Sciatic nerve (tissue), 2 donors: Measurements from ENCODE around the gene MIOS. TPM values are rescaled to one million over a fixed set of nuclear protein-coding genes. Genes with fewer than 3 reads are reported as not detected.
"Not testable (repeated sequence)": the region's sequence is repeated elsewhere in the genome, so short reads cannot be mapped to it uniquely, and the experiment has no call there.

Experiments
- ATAC-seq: fragments of 200-7000 bp; cut with Tn5 transposase; one replicate; pipeline ENCODE4 v1.9.1; 2020; ENCODE audit warnings: mild to moderate bottlenecking, moderate library complexity
- DNase-seq: peaks from one replicate; pipeline ENCODE4 v3.0.0-alpha.2; 2020; ENCODE audit warnings: low spot score
- intact Hi-C: fragments of 100-400 bp; cut with DNase I; formaldehyde crosslinking; loops from one replicate; pipeline ENCODE4 v1.14.2; 2022
- total RNA-seq: library from RNA; stranded (reverse); fragmentation: NEBNext Ultra II Directional; extraction: Animal tissue kit (Norgen Biotek cat#: 25700); gene quantifications from one replicate; pipeline ENCODE4 v1.2.1, GENCODE V29; 2021
- donor health status: DM: no; HTN: no; CAD: no.
- donor health status: DM: no; HTN: no; CAD: no.

Gene MIOS
- total RNA-seq, 1 donor from 2014 or later = 33.6 TPM

DNA sequence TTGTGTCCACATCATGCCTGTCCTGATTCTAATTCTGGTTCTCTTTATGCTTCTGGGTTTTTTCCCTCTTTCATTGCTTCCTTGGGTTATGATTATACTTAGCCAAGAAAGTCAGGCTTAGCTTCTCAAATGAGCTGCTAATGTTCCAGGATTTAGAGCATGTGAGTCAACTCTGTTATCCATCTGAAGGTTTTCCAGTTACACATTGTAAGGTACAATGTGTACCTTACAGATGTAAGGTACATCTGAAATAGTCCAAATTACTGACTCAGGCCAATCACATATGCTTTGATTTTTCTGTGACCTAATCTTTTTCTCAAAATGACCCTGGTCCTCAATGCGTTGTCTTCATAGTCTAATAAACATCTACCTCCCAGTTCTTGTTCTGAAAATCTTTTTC lies 13.3 kb upstream of the MIOS start:
- intact Hi-C loops = no loop called here
- ATAC-seq (no peak), DNase-seq (no peak)

- intact Hi-C loops = no loop called here
- ATAC-seq (no peak), DNase-seq (no peak)
Measured at GRCh38 chr7:7554021-7554432, 12.7 kb upstream of the MIOS start.

GRCh38 chr7:7554649-7555575 lies 11.8 kb upstream of the MIOS start:
- DNase-seq (no peak), ATAC-seq (no peak)
- intact Hi-C loops = no loop called here

GRCh38 chr7:7556852-7557251 lies 9.8 kb upstream of the MIOS start:
- intact Hi-C loops = no loop called here
- no peak for DNase-seq
- no peak for ATAC-seq

- intact Hi-C loops = no loop called here
- DNase-seq = no peak
- ATAC-seq = no peak
Measured at GRCh38 chr7:7557252-7557651, 9.4 kb upstream of the MIOS start.

- intact Hi-C loops, DNase-seq, ATAC-seq: not testable (repeated sequence)
Measured at GRCh38 chr7:7561591-7561990, 5.1 kb upstream of the MIOS start.

DNA sequence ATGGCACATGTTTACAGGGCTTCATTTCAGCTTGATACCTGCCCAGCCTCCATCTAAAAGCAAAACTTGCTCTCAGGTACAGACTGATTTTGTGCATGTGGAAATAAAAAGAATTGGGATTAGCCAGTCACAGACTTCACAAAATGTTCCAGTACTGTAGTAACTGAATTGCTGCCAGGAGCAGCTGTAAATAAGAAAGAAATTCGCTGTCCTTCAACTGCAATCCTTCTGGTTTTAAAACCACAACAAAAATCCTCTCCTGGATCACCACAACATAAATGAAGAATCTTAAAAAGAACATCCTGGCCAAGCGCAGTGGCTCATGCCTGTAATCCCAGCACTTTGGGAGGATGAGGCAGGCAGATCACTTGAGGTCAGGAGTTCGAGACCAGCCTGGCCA lies 3.9 kb upstream of the MIOS start:
- ATAC-seq = no peak
- intact Hi-C loops = no loop called here
- DNase-seq = no peak

- ATAC-seq (no peak), DNase-seq (no peak)
- intact Hi-C loops = no loop called here
Measured at GRCh38 chr7:7563269-7563668, 3.4 kb upstream of the MIOS start.

GRCh38 chr7:7563813-7564212 lies 2.9 kb upstream of the MIOS start:
- intact Hi-C loops = no loop called here
- no peak for ATAC-seq

DNA sequence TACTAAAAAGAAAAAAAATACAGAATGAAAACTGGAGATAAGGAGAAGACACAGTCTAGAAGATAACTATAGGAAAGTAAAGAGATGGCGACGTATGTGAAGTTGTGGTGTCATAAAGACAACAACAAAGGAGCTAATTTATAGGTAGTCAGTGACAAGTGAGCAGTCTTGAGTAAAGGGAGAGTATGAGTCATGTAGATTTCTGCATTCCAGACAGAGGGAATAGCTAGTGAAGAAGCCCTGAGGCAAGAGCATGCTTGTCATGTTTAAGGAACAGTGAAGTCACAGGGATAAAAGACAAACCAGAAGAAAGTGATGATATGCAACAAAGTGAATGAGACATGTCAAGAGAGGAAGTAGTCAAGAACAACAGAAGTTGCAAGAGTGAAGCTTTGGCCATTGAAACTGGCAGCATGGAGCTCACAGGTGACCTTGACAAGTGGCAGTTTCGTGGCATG lies 2.3 kb upstream of the MIOS start:
- intact Hi-C loops = no loop called here
- DNase-seq (no peak), ATAC-seq (no peak)

More at GRCh38 chr7:7563813-7564212, 2.9 kb upstream of the MIOS start:
- no peak for DNase-seq

DNA sequence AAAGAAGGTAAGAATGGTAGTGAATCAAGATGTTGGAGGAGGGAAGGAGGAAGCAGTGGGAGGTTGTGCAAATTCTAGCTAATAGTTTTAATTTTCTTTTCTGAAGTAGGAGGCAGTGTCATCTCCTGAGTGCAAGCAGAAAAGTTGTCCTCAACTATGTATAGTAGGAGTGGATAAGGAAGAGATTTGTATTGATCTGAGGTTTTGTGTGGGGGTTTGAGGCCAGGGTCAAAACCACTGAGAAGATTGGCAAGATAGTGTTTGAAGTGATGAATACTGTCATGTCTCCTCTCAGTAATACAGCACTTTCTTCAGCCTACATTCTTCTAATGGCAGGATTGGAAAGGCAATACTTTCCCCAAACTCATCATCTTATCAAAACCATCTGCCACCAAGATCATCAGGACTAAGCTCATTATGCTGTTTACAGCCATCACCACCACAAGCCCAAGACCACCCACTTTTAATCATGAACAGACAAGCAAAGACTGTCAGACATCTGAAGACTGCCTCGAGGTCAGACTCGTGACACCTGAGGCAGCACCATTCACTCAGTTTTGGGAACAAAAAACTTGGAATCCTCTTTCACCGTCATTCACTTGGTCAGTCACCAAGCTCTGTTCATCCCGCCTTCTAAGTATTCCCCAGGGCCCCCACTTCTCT lies 1.5 kb upstream of the MIOS start:
- intact Hi-C loops = no loop called here
- ATAC-seq (no peak), DNase-seq (no peak)

- intact Hi-C loops = no loop called here
- ATAC-seq (peak; percentile 38), DNase-seq (no peak)
Measured at GRCh38 chr7:7565746-7566650, 686 bp upstream of the MIOS start.

DNA sequence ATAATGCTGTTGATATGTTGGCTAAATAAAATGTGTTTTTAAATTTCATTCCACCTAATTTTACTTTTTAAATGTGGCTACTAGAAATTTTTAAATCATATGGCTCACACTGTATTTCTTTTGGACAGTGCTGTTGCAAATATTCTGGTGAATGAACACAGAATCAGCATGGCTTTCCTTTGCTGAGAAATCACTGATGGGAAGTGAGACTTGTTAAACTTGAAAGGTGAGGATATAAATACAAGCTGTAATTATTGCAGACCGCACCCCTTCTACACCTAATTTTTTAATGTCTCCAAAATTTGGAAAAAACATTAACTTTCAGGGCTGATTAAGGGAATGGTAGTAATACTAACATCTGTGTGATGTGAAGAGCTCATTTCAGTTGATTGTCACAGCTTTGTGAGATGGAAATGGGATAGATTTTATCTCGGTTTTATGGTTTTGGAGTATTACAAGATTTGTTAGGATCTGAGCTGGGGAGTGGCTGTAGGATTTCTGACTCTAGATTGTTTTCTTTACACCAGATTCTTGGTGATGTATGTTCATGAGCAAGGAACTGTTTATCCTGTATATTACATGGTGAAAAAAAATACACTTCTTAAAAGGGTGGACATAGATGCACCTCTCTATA lies 1.3 kb downstream of the MIOS start:
- ATAC-seq (no peak), DNase-seq (no peak)
- intact Hi-C loops = no loop called here

GRCh38 chr7:7568553-7568952 lies 1.9 kb downstream of the MIOS start:
- ATAC-seq (no peak), DNase-seq (no peak)
- intact Hi-C loops = no loop called here

- DNase-seq (no peak), ATAC-seq (no peak)
- intact Hi-C loops = no loop called here
Measured at GRCh38 chr7:7569081-7569527, 2.4 kb downstream of the MIOS start.

- ATAC-seq = no peak
- no peak for DNase-seq
- intact Hi-C loops = no loop called here
Measured at GRCh38 chr7:7569615-7570014, 2.9 kb downstream of the MIOS start.

- no peak for DNase-seq
- intact Hi-C loops = no loop called here
- no peak for ATAC-seq
Measured at GRCh38 chr7:7570584-7570983, 3.9 kb downstream of the MIOS start.

DNA sequence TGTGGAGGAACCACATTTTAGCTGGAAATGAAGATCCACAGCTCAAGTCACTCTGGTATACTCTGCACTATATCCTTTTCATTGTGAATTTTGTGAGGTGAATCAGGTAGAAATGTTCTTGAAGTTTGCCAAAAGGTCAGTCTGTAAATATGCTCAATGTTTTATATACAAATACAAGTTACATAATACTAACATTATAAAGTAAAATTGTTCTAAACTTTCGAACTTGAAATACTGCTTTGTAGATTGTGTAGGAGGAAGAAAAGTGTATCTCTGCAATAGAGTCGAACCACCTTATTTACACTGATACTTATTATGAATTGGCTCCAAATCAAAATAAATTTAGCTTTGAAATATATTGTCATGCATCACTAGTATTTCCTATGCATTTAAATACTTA lies 7.0 kb downstream of the MIOS start:
- no peak for DNase-seq
- intact Hi-C loops = no loop called here
- ATAC-seq = no peak

GRCh38 chr7:7576344-7576743 lies 9.7 kb downstream of the MIOS start:
- DNase-seq (no peak), ATAC-seq (no peak)
- intact Hi-C loops = no loop called here
